Activated T-cell treated with anti-CD3 and anti-CD28 coated beads, Interleukin-2, amount 50 U/mL, for 48 hours (primary cell): ENCODE measurements around the gene MRM2.

Experiments
- DNase-seq, 2 experiments: peaks; one replicate each; pipeline ENCODE4 v3.0.0-alpha.2; 2020

Gene MRM2

DNA sequence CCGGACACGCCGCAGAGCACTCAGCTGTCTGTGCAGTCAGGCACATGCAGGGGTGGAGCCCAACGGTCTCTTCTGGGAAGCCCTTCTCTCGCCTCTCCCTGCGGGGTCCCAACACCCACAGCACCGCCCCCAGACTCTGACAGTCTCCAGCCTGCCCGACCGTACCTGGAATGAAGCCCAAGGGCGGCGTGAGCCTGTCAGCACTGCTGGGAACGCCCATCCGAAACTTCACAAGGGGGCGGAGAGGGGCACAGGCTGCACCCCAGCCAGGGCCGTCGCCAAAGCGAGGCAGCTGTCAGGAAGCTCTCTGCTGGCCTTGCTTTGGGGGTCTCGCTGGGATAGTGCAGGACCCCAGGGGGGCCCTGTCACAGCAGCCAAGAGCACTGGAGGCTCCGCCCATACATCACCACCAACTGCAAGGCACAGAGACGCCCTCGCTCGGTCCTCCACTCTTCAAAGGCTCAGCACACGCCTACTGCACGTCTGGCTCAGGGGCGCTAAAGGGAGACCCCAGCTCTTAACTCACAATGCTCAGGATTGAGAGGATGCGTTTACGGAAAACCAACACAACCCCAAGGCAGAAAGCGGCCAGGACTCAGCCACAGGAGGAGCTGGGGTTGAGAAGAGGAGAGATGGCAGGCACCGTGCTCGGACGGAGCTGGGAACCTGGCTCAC lies 40.2 kb downstream of the MRM2 start:
- DNase-seq, result no peak

DNA sequence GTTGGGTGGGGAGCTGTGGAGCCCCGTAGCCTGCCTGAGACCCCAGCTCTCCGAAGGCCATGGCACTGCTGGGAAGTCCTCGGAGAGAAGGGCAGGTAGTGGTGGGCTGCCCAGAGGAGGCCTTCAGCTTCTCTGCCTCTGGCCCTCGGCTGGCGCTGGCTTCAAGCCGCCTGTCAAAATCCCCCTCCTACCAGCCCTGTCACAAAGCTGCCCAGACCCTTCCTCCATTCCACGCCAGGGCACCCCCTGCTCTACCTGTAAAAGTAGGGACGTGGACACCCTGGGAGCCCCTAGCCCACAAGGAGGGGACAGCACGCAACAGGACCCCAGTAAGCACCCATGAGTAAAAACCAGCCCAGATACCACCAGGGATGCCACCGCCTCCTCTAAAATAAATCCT lies 40.9 kb downstream of the MRM2 start:
- no peak for DNase-seq

DNA sequence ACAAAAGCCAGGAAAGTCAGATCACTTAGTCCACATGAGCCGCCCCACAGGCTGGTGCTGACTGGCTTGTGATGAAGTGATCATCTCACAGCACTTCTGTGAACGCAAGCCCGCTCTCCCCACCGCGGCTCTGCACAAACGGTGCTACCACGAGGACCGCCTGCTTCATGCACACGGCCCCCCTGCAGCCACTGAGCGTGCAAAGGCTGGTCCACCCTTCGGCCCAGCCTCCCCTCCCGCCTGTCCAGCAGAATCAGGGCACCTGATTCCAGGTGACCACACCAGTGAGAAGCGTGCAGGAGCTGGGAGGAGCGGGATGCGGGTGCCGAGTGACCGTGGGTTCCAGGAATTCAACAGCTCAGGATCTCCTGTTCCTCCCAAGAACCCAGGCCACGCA lies 41.4 kb downstream of the MRM2 start:
- no peak for DNase-seq

DNA sequence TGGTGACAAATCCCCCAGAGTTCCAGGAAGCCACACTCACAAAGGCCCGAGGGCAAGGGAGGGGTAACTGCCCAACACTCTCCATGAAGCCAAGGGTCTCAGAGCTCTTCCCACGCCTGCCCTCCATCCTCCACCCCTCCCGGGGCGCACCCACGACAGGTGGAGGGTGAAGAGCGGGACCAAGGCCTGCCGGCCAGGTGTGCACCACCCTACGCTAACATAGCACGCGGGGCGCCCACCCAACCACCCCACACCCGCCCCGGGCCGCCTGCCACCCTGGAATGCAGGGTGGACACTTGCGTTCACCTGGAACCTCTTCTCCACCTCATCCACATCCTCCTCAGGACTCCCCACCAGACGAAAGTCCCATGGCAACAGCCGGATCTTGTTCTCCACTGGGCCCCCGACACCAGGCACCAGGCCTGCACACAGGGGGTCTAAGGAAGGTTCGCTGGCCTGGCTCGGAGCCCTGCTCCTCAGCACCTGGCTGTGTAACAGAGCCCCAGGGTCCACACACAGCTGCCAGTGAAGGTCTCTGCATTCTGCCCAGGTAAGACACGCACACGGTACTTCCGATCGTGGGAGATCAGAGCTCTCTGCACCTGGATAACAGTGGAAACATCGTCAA lies 41.9 kb downstream of the MRM2 start:
- no peak for DNase-seq

DNA sequence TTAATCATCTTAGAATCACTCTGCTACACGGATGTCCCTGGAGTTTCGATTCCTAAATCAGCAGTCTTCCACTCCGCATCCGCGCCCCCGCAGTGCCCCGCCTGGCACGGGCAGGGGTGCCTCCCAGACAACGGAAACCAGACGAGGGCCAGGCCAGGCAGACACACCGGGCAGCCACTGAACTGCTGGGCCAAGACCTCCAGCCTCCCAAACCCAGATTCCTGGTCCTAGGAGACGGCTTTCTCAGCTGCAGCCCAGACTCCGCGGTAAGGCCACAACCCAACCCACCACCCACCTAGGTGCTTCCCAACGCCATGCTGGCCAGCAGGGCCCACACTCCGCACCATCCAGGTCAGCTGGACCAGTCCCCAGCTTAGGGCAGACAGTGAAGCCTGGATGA lies 42.5 kb downstream of the MRM2 start:
- DNase-seq, result no peak

DNA sequence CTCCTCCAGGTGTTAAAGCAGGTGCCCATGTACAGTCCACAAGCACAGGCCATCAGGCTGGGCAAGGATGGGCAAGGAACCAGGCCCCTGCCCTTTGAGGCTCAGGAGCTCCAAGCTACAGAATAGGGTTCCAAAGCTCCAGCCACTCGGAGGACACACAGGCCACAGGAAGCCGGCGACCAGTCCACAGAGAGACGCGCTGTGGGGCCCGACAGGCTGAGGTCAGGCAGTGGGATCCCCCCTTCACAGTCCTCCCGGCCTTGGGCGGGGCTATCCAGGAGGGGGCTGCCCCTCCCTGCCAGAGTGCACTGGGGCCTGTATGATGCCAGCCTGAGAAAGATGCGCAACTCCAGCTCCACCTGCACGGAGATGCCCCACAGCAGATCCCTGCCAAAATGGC lies 43.2 kb downstream of the MRM2 start:
- no peak for DNase-seq

DNA sequence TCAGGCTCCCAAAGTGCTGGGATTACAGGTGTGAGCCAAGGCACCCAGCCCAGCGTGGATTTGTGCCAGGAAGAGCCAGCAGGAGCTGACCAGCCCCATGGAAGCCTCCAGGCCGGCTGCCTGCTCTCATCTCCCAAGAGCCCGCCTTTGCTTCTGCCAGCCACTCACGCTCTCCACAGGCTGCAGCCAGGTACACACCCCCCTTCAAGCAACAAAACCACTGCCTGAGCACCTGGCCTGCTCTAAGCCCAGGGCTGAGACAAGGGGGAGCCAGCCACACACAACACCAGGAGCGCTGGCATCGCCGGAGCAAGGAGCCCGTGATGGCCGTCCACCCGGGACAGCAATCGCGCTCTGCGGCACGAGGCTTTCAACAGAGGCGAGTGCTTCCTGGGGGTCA lies 43.8 kb downstream of the MRM2 start:
- DNase-seq, result no peak

DNA sequence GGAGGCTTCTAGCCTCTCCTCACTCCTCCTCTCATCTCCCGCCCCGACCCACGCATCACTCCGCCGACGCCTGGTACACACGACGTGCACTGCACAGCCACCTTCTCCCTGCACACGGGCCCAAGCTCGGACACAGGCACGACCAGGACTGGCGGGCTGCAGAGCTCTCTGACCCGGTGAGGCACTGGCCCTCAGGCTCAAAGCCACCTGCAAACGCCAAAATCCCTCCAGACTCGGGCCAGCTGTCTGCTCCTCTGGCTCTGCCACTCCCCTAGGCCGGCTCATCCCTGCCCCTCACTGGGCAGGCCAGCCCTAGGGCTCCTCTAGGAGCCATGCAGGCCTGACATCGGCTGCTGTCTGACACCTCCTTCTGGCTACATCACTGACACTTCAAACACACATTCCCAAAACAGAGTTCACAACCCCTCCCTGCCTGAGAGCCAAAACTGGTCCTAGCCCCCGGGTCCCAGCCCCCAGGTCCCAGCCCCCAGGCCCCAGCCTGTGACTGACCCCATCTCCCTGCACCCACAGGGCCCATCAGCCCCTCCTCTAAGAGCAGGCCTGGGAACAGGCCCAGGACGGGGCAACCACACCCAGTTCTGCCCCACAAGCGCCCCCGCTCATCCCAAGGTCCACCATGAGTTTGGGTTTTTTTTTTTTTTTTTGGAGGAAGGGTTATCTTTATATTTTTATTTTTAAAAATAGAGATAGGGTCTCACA lies 44.4 kb downstream of the MRM2 start:
- no peak for DNase-seq

DNA sequence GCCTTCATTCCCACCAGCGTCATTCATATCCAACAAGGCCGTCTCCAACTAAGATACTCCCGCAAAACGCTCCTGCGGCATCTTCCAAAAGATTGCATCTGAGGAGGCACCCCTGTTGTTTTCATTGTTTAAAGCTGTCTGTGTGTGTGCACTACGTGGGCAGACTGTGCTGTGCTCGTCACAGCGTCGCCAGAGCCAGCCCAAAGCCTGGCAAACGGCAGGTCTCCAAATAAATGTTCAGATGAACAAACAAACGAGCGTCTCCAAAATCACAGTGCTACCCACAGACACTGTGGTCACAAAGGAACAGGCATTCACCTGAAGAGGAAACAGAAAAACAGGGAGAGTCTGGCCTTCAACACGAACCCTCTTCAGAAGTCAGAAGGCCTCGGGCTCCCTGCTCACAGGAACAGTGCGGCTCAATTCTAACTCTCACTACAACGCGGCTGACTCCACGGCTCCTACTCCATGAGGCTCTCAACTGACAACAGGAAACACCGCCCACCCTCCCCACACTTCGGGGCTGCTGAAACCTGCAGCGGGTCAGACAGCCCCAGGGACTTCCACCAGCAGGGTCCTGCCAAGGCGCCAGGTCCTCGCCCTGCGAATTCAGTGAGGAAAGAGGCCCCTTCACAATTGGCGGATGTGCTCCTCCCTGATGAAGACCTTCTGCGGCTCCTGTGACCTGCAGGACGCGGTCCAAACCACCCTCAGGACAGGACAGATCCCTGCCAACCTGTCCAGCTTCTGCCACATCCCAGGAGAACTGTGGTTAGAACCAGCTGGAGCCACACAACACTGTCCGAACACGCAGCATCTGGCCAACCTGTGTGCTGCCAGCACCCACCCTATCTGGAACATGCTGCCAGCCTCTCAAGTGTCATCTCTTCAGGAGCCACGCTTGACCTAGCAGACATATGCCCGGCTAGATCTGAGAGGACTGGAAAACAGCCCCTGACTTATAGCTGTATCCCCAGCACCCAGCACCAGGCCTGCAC lies 45.3 kb downstream of the MRM2 start:
- no peak for DNase-seq

DNA sequence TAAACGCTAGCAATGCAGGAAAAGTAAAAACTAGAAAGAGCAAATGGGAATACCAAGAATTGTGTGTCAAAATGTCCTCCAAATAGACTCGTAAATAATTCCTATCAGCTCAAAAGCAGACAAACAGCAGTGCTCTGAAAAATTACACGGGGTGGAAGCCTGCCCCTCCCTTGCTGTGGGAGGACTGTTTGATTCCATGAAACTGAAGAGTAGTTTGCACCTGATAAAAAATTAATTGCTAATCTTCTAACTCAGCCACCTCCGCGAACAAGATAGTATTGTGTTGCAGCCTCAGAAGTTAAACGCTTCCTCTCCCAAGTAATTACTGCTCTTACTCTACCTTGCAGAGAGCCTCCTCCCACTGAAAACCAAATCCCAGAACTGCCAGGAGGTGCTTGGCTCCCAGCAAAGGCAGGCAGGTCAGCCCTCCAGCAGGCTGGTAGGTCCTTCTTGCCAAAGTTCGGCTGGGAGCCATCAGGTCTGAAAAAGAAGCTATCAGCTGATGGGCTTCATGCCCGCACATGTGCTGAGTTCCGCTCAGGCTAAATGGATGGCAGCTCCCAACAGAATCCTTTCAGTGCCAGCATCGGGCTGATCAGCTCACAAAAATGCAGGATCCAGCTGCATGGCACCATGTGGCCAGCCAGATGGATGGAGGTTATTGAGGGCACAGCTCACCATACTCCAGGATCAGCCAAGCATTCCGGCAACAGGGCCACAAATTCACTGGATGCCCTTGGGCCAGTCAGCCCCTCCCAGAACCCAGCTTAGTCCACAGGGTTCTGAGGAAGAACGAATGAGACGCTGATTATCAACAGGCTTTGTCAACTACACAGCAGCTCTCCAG lies 46.4 kb downstream of the MRM2 start:
- DNase-seq, result no peak

DNA sequence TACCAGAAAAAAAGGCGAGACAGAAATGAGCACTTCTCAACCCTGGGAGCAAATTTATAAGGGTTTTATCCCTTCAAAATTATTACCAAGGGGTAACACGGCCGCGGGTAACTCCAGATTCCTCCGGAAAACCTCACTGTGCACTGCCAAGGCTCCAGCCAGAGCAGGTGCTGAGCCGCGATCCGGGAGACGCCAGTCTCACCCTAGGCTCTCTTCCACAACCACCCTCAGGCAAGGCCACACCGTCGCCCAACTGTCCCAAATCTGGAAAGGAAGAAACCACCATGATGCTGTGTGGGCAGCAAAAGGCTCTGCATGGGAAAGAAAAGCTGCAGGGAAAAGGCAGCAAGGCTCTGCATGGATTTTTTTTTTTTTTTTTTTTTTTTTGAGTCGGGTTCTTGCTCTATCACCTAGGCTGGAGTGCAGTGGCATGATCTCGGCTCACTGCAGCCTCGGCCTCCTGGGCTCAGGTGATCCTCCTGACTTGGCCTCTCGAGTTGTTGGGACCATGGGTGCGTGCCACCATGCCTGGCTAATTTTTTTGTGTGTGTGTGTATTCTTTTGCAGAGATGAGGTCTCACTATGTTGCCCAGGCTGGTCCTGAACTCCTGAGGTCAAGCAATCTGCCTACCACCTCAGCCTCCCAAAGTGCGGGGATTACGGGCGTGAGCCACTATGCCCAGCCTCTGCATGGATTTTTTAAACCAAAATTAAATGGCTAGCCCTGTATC lies 48.3 kb downstream of the MRM2 start:
- DNase-seq, result no peak

DNA sequence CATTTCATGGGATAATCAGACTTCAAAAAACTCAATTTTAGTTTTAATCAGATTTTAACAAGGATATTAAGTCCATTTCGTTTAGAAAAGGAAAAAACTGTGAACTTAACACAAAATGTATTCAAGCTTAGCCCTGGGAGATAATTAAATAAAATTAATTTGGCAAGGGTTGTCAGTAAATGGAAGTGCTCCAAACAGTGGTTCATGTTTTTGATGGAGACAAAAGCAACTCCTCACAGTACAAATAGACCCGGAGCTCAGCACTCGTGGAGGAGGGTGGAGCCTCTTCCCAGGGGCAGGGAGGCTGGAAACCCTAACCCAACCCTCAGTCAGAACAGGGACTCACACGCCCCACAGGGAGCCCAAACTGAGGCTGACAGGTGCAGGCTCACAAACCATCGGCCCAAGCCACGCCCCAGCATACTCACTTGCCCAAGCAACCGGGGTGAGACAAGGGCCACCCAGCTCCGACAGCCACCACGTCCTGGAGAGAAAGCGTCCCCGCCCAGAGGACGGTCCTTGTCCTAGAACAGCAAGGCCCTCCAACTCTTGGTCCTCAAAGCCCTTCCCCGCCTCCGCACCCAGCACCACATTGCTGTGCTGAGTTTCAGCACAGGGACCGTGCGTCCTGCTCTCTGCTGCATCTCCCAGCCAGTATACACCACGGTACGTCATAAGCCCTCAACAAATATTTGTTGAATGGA lies 49.0 kb downstream of the MRM2 start:
- no peak for DNase-seq

DNA sequence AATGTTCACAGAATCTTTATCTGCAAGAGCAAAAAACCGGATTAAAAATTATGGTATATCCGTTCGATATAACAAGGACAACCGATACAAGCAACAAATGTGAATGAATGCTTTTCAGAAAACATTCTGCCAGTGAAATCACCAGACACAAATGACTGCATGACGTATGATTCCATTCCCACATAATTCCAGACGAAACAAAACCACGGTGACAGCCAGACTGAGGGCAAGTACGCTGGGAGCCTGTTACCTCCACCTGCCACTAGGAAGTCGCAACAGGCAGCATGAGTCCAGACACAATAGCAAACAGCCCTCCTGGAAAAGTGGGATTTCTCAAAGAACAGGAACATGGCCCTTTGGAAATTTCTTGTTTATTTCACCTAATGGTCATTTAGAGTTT lies 51.0 kb downstream of the MRM2 start:
- DNase-seq, result no peak

DNA sequence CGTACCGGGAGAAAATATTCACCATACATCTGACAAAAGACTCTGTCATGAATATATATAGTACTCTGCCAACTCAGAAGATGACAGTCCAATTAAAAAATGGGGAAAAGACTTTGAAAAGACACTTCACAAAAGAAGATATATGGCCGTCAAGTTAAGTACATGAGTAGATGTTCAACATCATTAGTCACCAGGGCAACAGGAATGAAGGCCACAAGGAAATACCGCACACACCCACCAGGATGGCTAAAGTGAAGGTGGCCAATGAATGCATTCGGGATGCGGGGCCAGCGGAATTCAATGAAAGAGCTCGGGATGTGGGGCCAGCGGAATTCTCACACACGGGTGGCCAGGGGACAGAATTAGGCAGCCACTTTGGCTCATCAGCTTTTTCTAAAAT lies 51.5 kb downstream of the MRM2 start:
- no peak for DNase-seq

DNA sequence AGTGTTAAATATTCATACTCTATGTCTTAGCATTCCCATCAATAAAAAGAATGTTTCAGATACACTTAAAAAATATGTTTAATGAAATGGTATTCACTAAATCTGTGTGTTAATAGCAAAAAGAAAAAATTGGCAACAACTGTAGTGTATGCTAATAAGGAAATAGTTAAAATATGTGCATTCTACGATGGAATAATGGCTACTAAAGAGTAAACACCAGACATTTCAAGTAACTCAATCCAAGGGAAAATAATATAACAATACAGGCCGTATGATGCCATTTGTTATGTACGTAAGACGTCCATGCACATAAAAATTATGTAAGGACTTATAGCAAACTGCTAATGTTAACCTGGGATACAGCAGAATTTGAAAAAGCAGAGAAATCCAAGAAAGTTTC lies 55.8 kb downstream of the MRM2 start:
- no peak for DNase-seq

DNA sequence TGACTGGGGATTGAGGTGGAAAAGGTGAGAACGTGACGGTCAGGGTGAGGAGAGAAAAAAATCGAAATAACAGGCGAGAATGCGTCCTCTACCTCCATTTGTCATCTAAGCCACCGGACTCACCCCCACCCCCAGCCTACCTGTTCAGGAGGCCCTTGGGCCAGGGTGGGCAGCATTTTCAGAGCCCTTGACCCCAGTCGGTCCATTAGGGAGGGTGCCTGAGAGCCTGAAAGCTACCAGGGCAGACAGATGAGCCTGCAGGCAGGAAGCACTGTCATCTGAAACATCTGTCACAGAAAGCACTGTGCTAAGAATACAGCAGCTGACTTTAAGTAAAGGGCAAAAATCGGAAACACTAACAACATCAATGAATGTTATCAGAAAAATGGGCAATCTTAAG lies 56.3 kb downstream of the MRM2 start:
- DNase-seq, result no peak
